HepG2 (cell line): ENCODE results near the gene TXNRD2. TPM values are rescaled to one million over a fixed set of nuclear protein-coding genes. Genes with fewer than 3 reads are reported as not detected.
A peak's percentile ranks its signal among the peaks of the same experiment; 100 is the strongest.

Experiments
- ATAC-seq: fragments of 200-7000 bp; cut with Tn5 transposase; 3 replicates; pipeline ENCODE4 v1.9.1; 2020; ENCODE audit warnings: mild to moderate bottlenecking, moderate library complexity
- BruUV-seq: library from RNA; stranded (reverse); fragments of 400-500 nt; replicated peaks from 2 replicates; lab custom pipeline; 2021; lab: Mats Ljungman, UMichigan
- CTCF ChIA-PET: fragments of 300-600 bp; formaldehyde crosslinking; extraction: SDS; loops from one replicate; lab custom pipeline; 2021; ENCODE audit warnings: low total read pairs, inconsistent platforms, low intra/inter-chr PET ratio; lab: Yijun Ruan, JAX
- POLR2A ChIA-PET: fragments of 350-600 bp; sonication (Branson Sonifier 250); formaldehyde crosslinking; loops from one replicate; lab custom pipeline; 2020; ENCODE audit warnings: antibody characterized with exemption, inconsistent platforms; lab: Yijun Ruan, JAX
- DNase-seq: peaks from one replicate; pipeline ENCODE4 v3.0.0-alpha.2; 2015; ENCODE audit warnings: low spot score
- FAIRE-seq: peaks from 3 replicates; lab custom pipeline; 2011; peaks lifted over from hg19 to GRCh38; lab: Jason Lieb, UNC
- H2AFZ ChIP-seq: one replicate; pipeline ENCODE4 v1.6.1; 2011; ENCODE audit warnings: low read length, inconsistent platforms
- H3K27ac ChIP-seq: fragments of 300-600 bp; 3 replicates; pipeline ENCODE4 v1.8.0; 2011; ENCODE audit warnings: mixed run types, mild to moderate bottlenecking, mixed read lengths, low read length, inconsistent platforms; ENCODE audit not compliant: insufficient read depth; ENCODE audit errors: extremely low read length
- H3K27me3 ChIP-seq, 2 experiments: fragments of 200-600 bp in 1 of 2; 2 replicates in 1 of 2; 3 replicates in 1 of 2; pipeline versions ENCODE4 v1.6.0 to v1.8.0; 2011; ENCODE audit warnings: low read length in 2 of 2, mild to moderate bottlenecking in 2 of 2, moderate library complexity in 2 of 2, inconsistent platforms in 1 of 2; ENCODE audit not compliant: insufficient read depth in 2 of 2, control insufficient read depth in 1 of 2
- H3K36me3 ChIP-seq, 2 experiments: fragments of 200-600 bp in 1 of 2; replicated peaks in 1 of 2; 2 replicates in 1 of 2; 3 replicates in 1 of 2; pipeline versions ENCODE4 v1.5.1 to v1.8.0; 2011; ENCODE audit warnings: low read length in 2 of 2, inconsistent platforms in 1 of 2; ENCODE audit not compliant: insufficient read depth in 2 of 2, control insufficient read depth in 1 of 2
- H3K4me1 ChIP-seq: 2 replicates; pipeline ENCODE4 v1.5.1; 2012; ENCODE audit warnings: low read length, inconsistent platforms; ENCODE audit not compliant: insufficient read depth
- H3K4me2 ChIP-seq: 2 replicates; pipeline ENCODE4 v1.6.0; 2011; ENCODE audit warnings: low read depth, low read length, inconsistent platforms
- H3K4me3 ChIP-seq, 3 experiments: fragments of 200-600 bp in 1 of 3; sonication (generic), shearing (Covaris generic) in 1 of 3; replicated peaks in 1 of 3; 2 replicates each; pipeline ENCODE4 v1.5.1; 2011 to 2016; ENCODE audit warnings: low read length in 3 of 3, inconsistent platforms in 2 of 3, low read depth in 2 of 3, mild to moderate bottlenecking in 2 of 3, control low read depth in 1 of 3, mixed read lengths in 1 of 3; ENCODE audit not compliant: insufficient read depth in 1 of 3
- H3K79me2 ChIP-seq: one replicate; pipeline ENCODE4 v1.6.1; 2011; ENCODE audit warnings: low read length, inconsistent platforms; ENCODE audit not compliant: insufficient read depth
- H3K9ac ChIP-seq: 2 replicates; pipeline ENCODE4 v1.6.0; 2011; ENCODE audit warnings: mild to moderate bottlenecking, low read depth, low read length, inconsistent platforms; ENCODE audit not compliant: insufficient read depth
- H3K9me3 ChIP-seq: 2 replicates; pipeline ENCODE4 v1.5.1; 2012; ENCODE audit warnings: mild to moderate bottlenecking, low read length
- H4K20me1 ChIP-seq: 2 replicates; pipeline ENCODE4 v1.6.0; 2011; ENCODE audit warnings: inconsistent platforms, mild to moderate bottlenecking, low read length, moderate library complexity; ENCODE audit not compliant: insufficient read depth
- ARID5B ChIP-seq: IDR thresholded peaks from 2 replicates; pipeline ENCODE4 v1.4.0; 2020; ENCODE audit warnings: mild to moderate bottlenecking, missing genetic modification reagents
- DPF2 ChIP-seq: sonication (generic); formaldehyde crosslinking; IDR thresholded peaks from 2 replicates; pipeline ENCODE4 v1.4.0; 2020; ENCODE audit warnings: mild to moderate bottlenecking, low read depth, missing genetic modification reagents, borderline replicate concordance
- ELF3 ChIP-seq: IDR thresholded peaks from 2 replicates; pipeline ENCODE4 v1.6.1; 2016; ENCODE audit warnings: missing genetic modification reagents, missing compliant biosample characterization
- FOXK1 ChIP-seq: sonication (generic); formaldehyde crosslinking; IDR thresholded peaks from 2 replicates; pipeline ENCODE4 v1.4.0; 2020; ENCODE audit warnings: low read depth, missing genetic modification reagents, borderline replicate concordance
- HNF4A ChIP-seq: sonication (generic); formaldehyde crosslinking; IDR thresholded peaks from 2 replicates; pipeline ENCODE4 v1.4.0; 2020; ENCODE audit warnings: missing genetic modification reagents
- IKZF5 ChIP-seq: IDR thresholded peaks from 2 replicates; pipeline ENCODE4 v1.6.1; 2018; ENCODE audit warnings: missing genetic modification reagents, mild to moderate bottlenecking, missing compliant biosample characterization
- NCOR1 ChIP-seq: fragments of 200-600 bp; sonication (generic); IDR thresholded peaks from 2 replicates; pipeline ENCODE4 v1.7.0; 2017; ENCODE audit warnings: antibody characterized with exemption, low read length, borderline replicate concordance
- SP1 ChIP-seq, 2 experiments: fragments of 450-650 bp in 1 of 2; sonication (generic) in 1 of 2; formaldehyde crosslinking in 1 of 2; IDR thresholded peaks; 2 replicates each; pipeline versions ENCODE4 v1.4.0 to v1.6.1; 2016 to 2020; ENCODE audit warnings: missing genetic modification reagents in 1 of 2
- TAF1 ChIP-seq: sonication (generic); formaldehyde crosslinking; IDR thresholded peaks from 2 replicates; pipeline ENCODE4 v1.4.0; 2020; ENCODE audit warnings: missing genetic modification reagents
- ZMYM4 ChIP-seq: sonication (generic); formaldehyde crosslinking; IDR thresholded peaks from 2 replicates; pipeline ENCODE4 v1.8.1; 2023; ENCODE audit warnings: mild to moderate bottlenecking, missing genetic modification reagents
- ZNF281 ChIP-seq: sonication (generic); formaldehyde crosslinking; IDR thresholded peaks from 2 replicates; pipeline ENCODE4 v1.4.0; 2020; ENCODE audit warnings: missing genetic modification reagents, borderline replicate concordance
- ZNF343 ChIP-seq: sonication (generic); formaldehyde crosslinking; IDR thresholded peaks from 2 replicates; pipeline ENCODE4 v1.4.0; 2020; ENCODE audit warnings: mild to moderate bottlenecking, missing genetic modification reagents
- ZNF460 ChIP-seq: sonication (generic); formaldehyde crosslinking; IDR thresholded peaks from 2 replicates; pipeline ENCODE4 v1.5.1; 2020; ENCODE audit warnings: missing genetic modification reagents, mild to moderate bottlenecking, borderline replicate concordance
- ZNF777 ChIP-seq: sonication (generic); formaldehyde crosslinking; IDR thresholded peaks from 2 replicates; pipeline ENCODE4 v1.4.0; 2020; ENCODE audit warnings: missing genetic modification reagents
- WGBS: methylation state at CpG from one replicate; pipeline ENCODE4 v1.1.6; 2017; ENCODE audit warnings: low lambda C conversion rate; 5-methylcytosine and 5-hydroxymethylcytosine counted together
- in situ Hi-C: cut with HindIII; loops from 2 replicates; pipeline ENCODE4 v1.10.0; 2017; ENCODE audit warnings: low pct_unique_long_range_greater_than_20kb; ENCODE audit not compliant: extremely low pct_ligation_motif_present
- intact Hi-C: fragments of 100-400 bp; cut with micrococcal nuclease; formaldehyde crosslinking; loops from one replicate; pipeline ENCODE4 v1.10.0; 2022; ENCODE audit not compliant: unreplicated experiment
- polyA plus RNA-seq, 8 experiments: library from polyadenylated mRNA; depleted of rRNA in 3 of 8; stranded (reverse) in 7 of 8; unstranded in 1 of 8; fragments of >200 nt; fragmentation: Illumina TruSeq in 4 of 8; extraction: Trizol in 4 of 8; gene quantifications; 2 replicates each; pipeline versions ENCODE4 v1.2.1 to v1.2.3, GENCODE V29; 2011 to 2016; ENCODE audit warnings: low read depth in 4 of 8, missing spikeins in 1 of 8, mixed read lengths in 1 of 8; ENCODE audit not compliant: insufficient read depth in 1 of 8
- total RNA-seq, 5 experiments: library from RNA; depleted of rRNA; stranded (reverse); fragments of >200 nt; fragmentation: Illumina TruSeq; extraction: Trizol; gene quantifications; 2 replicates each; pipeline ENCODE4 v1.2.3, GENCODE V29; 2016; ENCODE audit warnings: low read depth in 1 of 5

Gene TXNRD2
- total and polyA plus RNA-seq, 2 of the 13 experiments (the other 11 are each of a cell fraction or from before 2014, with no cell fraction given), result 17.5 to 18.6 TPM

- no TSS peak for BruUV-seq
- DNase-seq, result peak; percentile 93
- TF ChIP-seq NCOR1 (peak; percentile 64), ZNF777 (CRISPR knock-in tag) (no peak), ZNF460 (CRISPR knock-in tag) (peak; percentile 21; the same call in 1 of the 2 replicates), HNF4A (CRISPR knock-in tag) (peak; percentile 90), ZMYM4 (CRISPR knock-in tag) (0 out of 2 replicates have a peak, but pooled peaks have one; percentile 9), FOXK1 (CRISPR knock-in tag) (peak; percentile 33; the same call in 1 of the 2 replicates), IKZF5 (CRISPR knock-in tag) (peak; percentile 58; the same call in 1 of the 2 replicates), ZNF343 (CRISPR knock-in tag) (no peak; the same call in 1 of the 2 replicates), ELF3 (peak; percentile 72), SP1 (IDR thresholded peaks at IDR 0.05) (no peak), SP1 (CRISPR knock-in tag; IDR thresholded peaks at IDR 0.05) (peak; percentile 80), ARID5B (CRISPR knock-in tag) (peak; percentile 34; the same call in 1 of the 2 replicates), ZNF281 (CRISPR knock-in tag) (no peak), TAF1 (CRISPR knock-in tag) (peak; percentile 29), DPF2 (CRISPR knock-in tag) (peak; percentile 74; the same call in 1 of the 2 replicates)
Observed at GRCh38 chr22:19962909-19963806, 21.5 kb upstream of the TXNRD2 start.

More at GRCh38 chr22:19962909-19963806, 21.5 kb upstream of the TXNRD2 start:
- H3K9me3 ChIP-seq, result no peaks in the 10 kb centered on the region
- H4K20me1 ChIP-seq, result no peaks in the 10 kb centered on the region; the same call in 1 of the 2 replicates
- no peaks in the 10 kb centered on the region for H3K27me3 ChIP-seq
- peaks cover 12% of the 10 kb centered on the region for H3K79me2 ChIP-seq
- ATAC-seq (peak; percentile 79), FAIRE-seq (no peak)
- ChIA-PET POLR2A (interaction anchor here (0.6 to 1.8 kb wide), 12 partner anchors 9 to 154 kb away, joined by 3 to 15 read pairs (median 5); partner anchors contain the start of genes COMT, DGCR8, TANGO2 and TRMT2A), CTCF (interaction anchor here (1.0 kb wide), 1 partner anchor 9 kb away, joined by 3 read pairs; no protein-coding TSS in a partner anchor)
- H3K9ac ChIP-seq, result peak overlapping the region; percentile 77
- H3K36me3 ChIP-seq, result peaks cover 8 to 38% of the 10 kb centered on the region in 2 experiments; a peak in 4 of 5 replicates
- peak overlapping the region; percentile 99 for H3K27ac ChIP-seq
- intact Hi-C loops, result no loop called here
- H2AFZ ChIP-seq, result no peak overlapping the region
- H3K4me2 ChIP-seq, result peak overlapping the region; percentile 96
- in situ Hi-C loops, result no loop called here
- WGBS, result 18% methylated on average over 8 of the region's 30 CpGs
- peaks cover 79% of the 10 kb centered on the region for H3K4me1 ChIP-seq
- H3K4me3 ChIP-seq, result peak overlapping the region; percentile 44 to 75 (median 47); a peak in 5 of 6 replicates
